Activated naive CD8-positive, alpha-beta T cell treated with anti-CD3 and anti-CD28 coated beads, Interleukin-2, amount 50 U/mL, for 24 hours (primary cell): Measurements from ENCODE around the gene CEP290.
"Not testable (repeated sequence)": the region's sequence is repeated elsewhere in the genome, so short reads cannot be mapped to it uniquely, and the experiment has no call there.

ENCODE experiments used
- ATAC-seq: fragments of 150-1000 bp; cut with Tn5 transposase; one replicate; pipeline ENCODE4 v1.10.0; 2021
- DNase-seq: peaks from one replicate; pipeline ENCODE4 v3.0.0; 2021
- H3K27ac Mint-ChIP-seq: one replicate; pipeline ENCODE4 v1.8.0; 2021; ENCODE audit warnings: mild to moderate bottlenecking, mixed read lengths
- H3K27me3 Mint-ChIP-seq: one replicate; pipeline ENCODE4 v1.8.0; 2021; ENCODE audit warnings: mixed read lengths
- H3K36me3 Mint-ChIP-seq: one replicate; pipeline ENCODE4 v1.8.0; 2021; ENCODE audit warnings: low read depth, mixed read lengths
- H3K4me1 Mint-ChIP-seq: one replicate; pipeline ENCODE4 v1.8.0; 2021; ENCODE audit warnings: mixed read lengths
- H3K4me3 Mint-ChIP-seq: one replicate; pipeline ENCODE4 v1.8.0; 2021; ENCODE audit warnings: mild to moderate bottlenecking, moderate library complexity, mixed read lengths
- H3K9me3 Mint-ChIP-seq: one replicate; pipeline ENCODE4 v1.8.0; 2021; ENCODE audit warnings: mixed read lengths

The CEP290 gene

GRCh38 chr12:88156075-88156654, 14.3 kb upstream of the CEP290 start:
- no peaks in the 10 kb centered on the region for H3K9me3 Mint-ChIP-seq
- DNase-seq (no peak), ATAC-seq (no peak)
- no peaks in the 10 kb centered on the region for H3K27me3 Mint-ChIP-seq
- H3K4me3 Mint-ChIP-seq, result no peak overlapping the region
- H3K4me1 Mint-ChIP-seq, result peaks cover 25% of the 10 kb centered on the region
- H3K36me3 Mint-ChIP-seq, result peaks cover 17% of the 10 kb centered on the region
- no peak overlapping the region for H3K27ac Mint-ChIP-seq

- Mint-ChIP-seq H3K27me3 (no peaks in the 10 kb centered on the region), H3K4me3 (no peak overlapping the region), H3K9me3 (no peaks in the 10 kb centered on the region), H3K36me3 (peaks cover 26% of the 10 kb centered on the region), H3K27ac (no peak overlapping the region), H3K4me1 (peaks cover 26% of the 10 kb centered on the region)
- DNase-seq, result no peak
- ATAC-seq, result no peak
These were observed 12.1 kb upstream of the CEP290 start for GRCh38 chr12:88153959-88154358.

GRCh38 chr12:88150063-88150462, 8.2 kb upstream of the CEP290 start:
- Mint-ChIP-seq H3K27ac (no peak overlapping the region), H3K36me3 (peaks cover 21% of the 10 kb centered on the region)
- no peak for DNase-seq

GRCh38 chr12:88145567-88146505, 3.9 kb upstream of the CEP290 start:
- no peaks in the 10 kb centered on the region for H3K27me3 Mint-ChIP-seq
- H3K27ac Mint-ChIP-seq, result no peak overlapping the region
- peaks cover 39% of the 10 kb centered on the region for H3K4me1 Mint-ChIP-seq
- H3K4me3 Mint-ChIP-seq, result no peak overlapping the region
- ATAC-seq (no peak), DNase-seq (no peak)
- no peaks in the 10 kb centered on the region for H3K9me3 Mint-ChIP-seq
- peaks cover 16% of the 10 kb centered on the region for H3K36me3 Mint-ChIP-seq

More at GRCh38 chr12:88150063-88150462, 8.2 kb upstream of the CEP290 start:
- Mint-ChIP-seq H3K9me3 (no peaks in the 10 kb centered on the region), H3K4me3 (no peak overlapping the region), H3K4me1 (peaks cover 37% of the 10 kb centered on the region), H3K27me3 (no peaks in the 10 kb centered on the region)
- no peak for ATAC-seq

- H3K4me3 Mint-ChIP-seq, result no peak overlapping the region
- H3K27me3 Mint-ChIP-seq, result no peaks in the 10 kb centered on the region
- DNase-seq, result no peak
- no peak for ATAC-seq
- H3K9me3 Mint-ChIP-seq, result no peaks in the 10 kb centered on the region
- no peak overlapping the region for H3K27ac Mint-ChIP-seq
- peaks cover 13% of the 10 kb centered on the region for H3K36me3 Mint-ChIP-seq
- peaks cover 39% of the 10 kb centered on the region for H3K4me1 Mint-ChIP-seq
These were observed 2.9 kb upstream of the CEP290 start for GRCh38 chr12:88144546-88145468.

GRCh38 chr12:88144037-88144436, 2.1 kb upstream of the CEP290 start:
- no peak overlapping the region for H3K4me3 Mint-ChIP-seq
- no peaks in the 10 kb centered on the region for H3K9me3 Mint-ChIP-seq
- no peaks in the 10 kb centered on the region for H3K27me3 Mint-ChIP-seq
- peaks cover 39% of the 10 kb centered on the region for H3K4me1 Mint-ChIP-seq
- no peak overlapping the region for H3K27ac Mint-ChIP-seq
- DNase-seq (no peak), ATAC-seq (no peak)
- peaks cover 9% of the 10 kb centered on the region for H3K36me3 Mint-ChIP-seq

- H3K36me3 Mint-ChIP-seq, result peaks cover 17% of the 10 kb centered on the region
- peaks cover 37% of the 10 kb centered on the region for H3K4me1 Mint-ChIP-seq
- peak overlapping the region; percentile 92 for H3K4me3 Mint-ChIP-seq
- DNase-seq, result no peak
- peak overlapping the region; percentile 89 for H3K27ac Mint-ChIP-seq
- H3K27me3 Mint-ChIP-seq, result no peaks in the 10 kb centered on the region
- ATAC-seq, result no peak
- no peaks in the 10 kb centered on the region for H3K9me3 Mint-ChIP-seq
These were observed 713 bp upstream of the CEP290 start for GRCh38 chr12:88142610-88142991.

- Mint-ChIP-seq H3K9me3 (no peaks in the 10 kb centered on the region), H3K36me3 (peaks cover 24% of the 10 kb centered on the region), H3K27ac (peak overlapping the region; percentile 89), H3K4me3 (peak overlapping the region; percentile 92), H3K4me1 (peaks cover 37% of the 10 kb centered on the region), H3K27me3 (no peaks in the 10 kb centered on the region)
- ATAC-seq (no peak), DNase-seq (no peak)
These were observed 489 bp downstream of the CEP290 start for GRCh38 chr12:88141425-88141773.

GRCh38 chr12:88139711-88140110, 2.2 kb downstream of the CEP290 start:
- H3K27ac Mint-ChIP-seq, H3K27me3 Mint-ChIP-seq, H3K4me3 Mint-ChIP-seq, H3K9me3 Mint-ChIP-seq, DNase-seq, ATAC-seq: not testable (repeated sequence)
- peaks cover 32% of the 10 kb centered on the region for H3K36me3 Mint-ChIP-seq
- H3K4me1 Mint-ChIP-seq, result peaks cover 25% of the 10 kb centered on the region

- DNase-seq, H3K4me1 Mint-ChIP-seq, H3K27me3 Mint-ChIP-seq, H3K4me3 Mint-ChIP-seq, ATAC-seq, H3K27ac Mint-ChIP-seq, H3K9me3 Mint-ChIP-seq: not testable (repeated sequence)
- peaks cover 46% of the 10 kb centered on the region for H3K36me3 Mint-ChIP-seq
These were observed 8.7 kb downstream of the CEP290 start for GRCh38 chr12:88133181-88133580.

GRCh38 chr12:88132392-88132791, 9.5 kb downstream of the CEP290 start:
- no peaks in the 10 kb centered on the region for H3K27me3 Mint-ChIP-seq
- H3K4me3 Mint-ChIP-seq, result no peak overlapping the region
- no peak overlapping the region for H3K27ac Mint-ChIP-seq
- H3K36me3 Mint-ChIP-seq, result peaks cover 39% of the 10 kb centered on the region
- no peaks in the 10 kb centered on the region for H3K4me1 Mint-ChIP-seq
- no peak for DNase-seq
- no peak for ATAC-seq
- H3K9me3 Mint-ChIP-seq, result no peaks in the 10 kb centered on the region

GRCh38 chr12:88127855-88128254, 14.0 kb downstream of the CEP290 start:
- H3K27me3 Mint-ChIP-seq, result no peaks in the 10 kb centered on the region
- no peaks in the 10 kb centered on the region for H3K4me1 Mint-ChIP-seq
- no peaks in the 10 kb centered on the region for H3K9me3 Mint-ChIP-seq
- no peak overlapping the region for H3K27ac Mint-ChIP-seq
- no peak for ATAC-seq
- no peak overlapping the region for H3K4me3 Mint-ChIP-seq
- DNase-seq, result no peak
- peaks cover 21% of the 10 kb centered on the region for H3K36me3 Mint-ChIP-seq

GRCh38 chr12:88127099-88127498, 14.8 kb downstream of the CEP290 start:
- no peaks in the 10 kb centered on the region for H3K4me1 Mint-ChIP-seq
- no peaks in the 10 kb centered on the region for H3K27me3 Mint-ChIP-seq
- no peak overlapping the region for H3K4me3 Mint-ChIP-seq
- no peaks in the 10 kb centered on the region for H3K9me3 Mint-ChIP-seq
- peaks cover 21% of the 10 kb centered on the region for H3K36me3 Mint-ChIP-seq
- ATAC-seq (no peak), DNase-seq (no peak)
- no peak overlapping the region for H3K27ac Mint-ChIP-seq

- Mint-ChIP-seq H3K9me3 (no peaks in the 10 kb centered on the region), H3K27ac (no peak overlapping the region), H3K27me3 (no peaks in the 10 kb centered on the region), H3K36me3 (peaks cover 13% of the 10 kb centered on the region), H3K4me3 (no peak overlapping the region), H3K4me1 (no peaks in the 10 kb centered on the region)
- DNase-seq (no peak), ATAC-seq (no peak)
These were observed 19.2 kb downstream of the CEP290 start for GRCh38 chr12:88122666-88123065.
